CD4-positive, alpha-beta T cell treated with Interleukin-6 at 100 ng/mL for 8 hours (primary cell): Measurements from ENCODE around the gene NEDD9.

ENCODE experiments used
- DNase-seq: peaks from one replicate; pipeline ENCODE4 v3.0.0-alpha.2; 2020; ENCODE audit warnings: mixed read lengths, low spot score

The NEDD9 gene

GRCh38 chr6:11260249-11261038, 28.0 kb upstream of the NEDD9 start:
- DNase-seq = no peak

- DNase-seq = peak; percentile 46
Measured at GRCh38 chr6:11258260-11259237, 26.1 kb upstream of the NEDD9 start.

DNA sequence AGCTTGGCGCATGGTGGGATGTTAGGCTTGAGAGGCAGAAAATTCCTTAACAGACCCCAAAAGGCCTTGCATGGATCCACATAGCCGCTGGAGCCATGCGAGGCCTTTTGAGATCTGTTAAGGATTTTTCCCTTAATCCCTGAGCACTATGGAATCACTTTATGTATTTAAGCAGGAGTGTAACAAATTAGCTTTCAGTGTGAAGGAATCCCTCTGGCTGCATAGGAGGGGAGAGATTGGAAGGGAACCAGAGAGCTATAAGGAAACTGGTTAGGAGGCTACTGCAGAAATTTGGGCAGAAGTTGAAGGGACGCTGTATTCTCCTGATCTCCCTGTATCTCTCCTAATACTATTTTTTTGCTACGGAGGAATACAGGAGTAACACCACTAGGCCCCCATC, 23.1 kb upstream of the NEDD9 start:
- no peak for DNase-seq

GRCh38 chr6:11253594-11253993, 21.1 kb upstream of the NEDD9 start:
- DNase-seq = no peak

DNA sequence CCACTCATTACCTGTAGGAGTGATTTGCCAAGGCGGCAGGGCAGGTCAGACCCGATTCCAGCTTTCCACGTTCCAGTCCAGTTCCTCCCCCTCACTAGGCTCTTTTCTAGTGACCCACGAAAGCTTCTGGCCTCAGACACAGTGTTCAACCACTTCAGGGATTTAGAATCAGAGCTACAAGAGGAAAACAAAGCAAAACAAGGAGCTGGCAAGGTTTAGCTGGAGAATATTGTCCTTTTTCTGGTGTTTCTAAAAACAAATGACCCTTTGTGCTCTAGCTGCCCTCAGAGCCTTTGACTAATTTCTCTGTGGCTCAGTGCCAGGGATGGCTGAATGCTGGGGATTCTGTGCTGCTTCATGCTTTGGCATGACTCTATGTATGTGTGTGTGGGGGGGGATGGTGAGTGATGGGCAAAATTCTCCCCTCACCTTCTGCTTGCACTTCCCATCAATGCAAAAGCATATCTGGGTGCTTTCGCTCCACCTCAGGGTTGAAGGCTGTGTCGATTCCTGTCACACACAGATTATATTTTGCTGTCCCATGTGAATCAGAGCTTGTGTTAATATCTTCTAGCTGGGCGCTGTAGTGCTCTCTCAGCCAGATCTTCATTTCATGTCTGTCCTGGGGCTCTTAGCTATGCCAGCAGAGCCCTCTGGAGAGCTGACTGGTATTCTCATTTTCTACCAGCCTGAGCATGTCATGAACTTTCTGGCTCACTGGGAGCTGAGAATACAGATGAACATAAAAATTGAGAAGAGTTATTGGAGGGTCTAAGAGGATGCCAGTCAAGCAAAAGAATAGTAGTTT, 19.3 kb upstream of the NEDD9 start:
- no peak for DNase-seq

DNA sequence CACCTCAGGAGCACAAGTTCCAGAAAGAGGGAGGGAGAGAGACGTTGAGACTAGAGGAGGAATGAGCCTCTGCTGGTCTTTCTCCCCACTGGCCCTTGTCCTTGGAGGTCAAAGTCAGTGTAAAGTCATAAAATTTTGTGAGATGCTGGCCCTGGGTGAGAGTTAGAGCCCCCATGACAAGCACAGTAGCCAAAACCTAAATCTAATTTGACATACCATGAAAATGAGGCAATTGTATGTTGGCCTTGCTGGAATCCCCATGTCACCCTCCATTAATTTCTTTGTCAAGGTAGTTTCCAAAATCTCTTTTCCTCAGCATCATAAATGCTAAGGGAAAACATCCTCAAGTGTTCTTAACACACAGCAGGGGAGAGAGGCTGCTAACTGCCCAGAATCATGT, 17.6 kb upstream of the NEDD9 start:
- no peak for DNase-seq

DNA sequence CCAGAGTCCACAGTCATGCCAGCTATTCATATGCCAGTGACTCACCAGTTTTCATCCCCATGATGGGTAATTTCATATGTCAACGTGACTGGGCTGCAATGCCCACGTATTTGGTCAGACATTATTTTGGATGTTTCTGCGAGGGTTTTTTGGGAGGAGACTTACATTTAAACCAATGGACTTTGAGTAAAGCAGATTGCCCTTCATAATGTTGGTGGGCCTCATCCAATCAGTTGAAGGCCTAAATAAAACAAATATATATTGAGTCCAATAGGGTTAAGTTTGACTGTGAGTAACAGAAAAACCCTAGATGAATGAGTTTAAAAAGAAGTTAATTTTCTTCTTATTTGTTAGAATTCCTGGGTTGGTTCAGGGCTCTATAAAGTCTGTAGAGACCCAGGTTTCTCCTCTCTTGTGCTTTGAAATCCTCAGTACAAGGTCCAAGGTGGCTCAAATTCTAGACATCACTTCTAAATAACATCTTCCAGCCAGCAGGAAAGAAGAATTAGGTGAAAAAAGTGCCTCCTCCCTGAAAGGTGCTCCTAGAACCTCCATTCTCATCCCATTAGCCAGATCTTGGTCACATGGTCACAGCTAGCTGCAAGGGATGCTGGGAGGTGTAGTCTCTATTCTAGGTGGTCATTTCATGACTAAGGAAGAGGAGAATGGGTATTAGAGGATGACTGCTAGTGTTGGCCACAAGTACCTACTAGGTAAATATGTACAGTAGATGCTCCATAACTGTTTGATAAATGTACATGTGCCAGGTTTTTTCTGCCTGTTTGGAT, 16.7 kb upstream of the NEDD9 start:
- DNase-seq = no peak

- DNase-seq = no peak
Measured at GRCh38 chr6:11246722-11247121, 14.3 kb upstream of the NEDD9 start.

DNA sequence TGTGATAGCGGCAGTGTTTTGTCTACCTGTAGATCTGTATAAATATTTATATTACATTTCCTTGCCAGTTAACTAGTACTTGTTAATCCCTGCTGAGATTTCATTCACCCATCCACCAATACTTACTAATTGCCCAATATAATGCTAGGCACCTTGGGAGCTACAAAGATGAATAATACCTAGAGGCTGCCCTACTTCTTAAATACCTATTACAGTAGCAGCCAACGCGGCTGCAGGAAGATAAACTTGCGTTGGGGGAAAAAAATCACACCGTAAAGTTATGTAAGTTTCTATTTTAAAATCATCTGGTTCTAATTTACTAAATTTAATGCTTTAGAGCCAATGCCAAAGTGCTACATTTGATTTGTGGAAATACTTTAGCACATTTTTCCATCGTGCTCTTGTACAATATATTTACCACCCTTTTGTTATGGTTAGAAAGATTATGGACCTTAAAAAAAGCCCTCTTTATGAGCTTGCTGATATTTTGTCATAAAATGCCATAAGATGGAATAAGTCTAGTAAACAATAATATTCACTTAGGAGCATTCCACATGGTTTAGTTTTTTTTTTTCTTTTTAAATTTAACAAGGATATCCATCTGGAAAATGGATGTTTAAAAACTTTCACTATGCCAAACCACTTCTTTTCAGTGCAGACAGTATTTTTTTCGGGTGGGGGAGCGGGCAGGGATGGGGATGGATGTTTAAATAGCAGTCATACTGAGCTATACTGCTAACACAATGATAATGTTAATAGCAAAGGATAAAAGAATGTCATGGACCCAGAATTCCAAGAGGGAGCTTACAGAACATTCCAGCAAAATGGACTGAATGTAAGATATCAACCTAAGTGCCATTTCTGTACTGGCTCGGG, 13.2 kb upstream of the NEDD9 start:
- DNase-seq = no peak

DNA sequence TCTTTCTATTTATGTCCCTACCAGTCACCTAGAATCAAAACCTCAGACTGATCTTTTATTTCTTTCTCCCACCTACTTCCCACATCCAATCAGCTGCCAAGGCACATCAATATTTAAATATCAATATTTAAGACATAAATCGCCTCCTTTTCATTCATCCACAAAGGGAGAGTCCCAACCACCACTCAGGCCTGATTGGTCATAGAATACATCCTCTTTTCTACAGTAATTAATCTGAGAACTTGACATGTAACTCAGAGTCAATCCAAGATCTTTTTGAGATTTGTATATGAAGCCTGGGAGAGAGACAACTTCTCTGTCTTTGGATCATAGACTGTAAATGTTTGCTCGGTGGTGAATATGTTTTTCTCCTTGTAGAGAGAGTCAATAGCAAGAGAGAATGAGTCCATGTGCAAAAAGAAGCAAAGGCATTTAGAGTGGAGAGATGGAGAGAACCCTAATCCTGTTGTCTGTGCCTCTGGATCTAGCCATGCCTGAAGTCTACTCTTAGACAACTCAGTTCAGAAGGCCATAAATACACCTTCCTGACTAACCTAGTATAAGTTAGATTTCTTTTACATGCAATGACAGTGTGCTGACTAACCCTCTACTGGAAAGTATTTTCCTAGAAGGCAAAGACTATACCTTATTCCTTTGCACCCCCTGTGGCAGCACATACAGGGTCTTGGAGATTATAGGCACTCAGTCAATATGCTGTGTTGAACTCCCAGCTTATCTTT, 12.1 kb upstream of the NEDD9 start:
- DNase-seq = no peak

DNA sequence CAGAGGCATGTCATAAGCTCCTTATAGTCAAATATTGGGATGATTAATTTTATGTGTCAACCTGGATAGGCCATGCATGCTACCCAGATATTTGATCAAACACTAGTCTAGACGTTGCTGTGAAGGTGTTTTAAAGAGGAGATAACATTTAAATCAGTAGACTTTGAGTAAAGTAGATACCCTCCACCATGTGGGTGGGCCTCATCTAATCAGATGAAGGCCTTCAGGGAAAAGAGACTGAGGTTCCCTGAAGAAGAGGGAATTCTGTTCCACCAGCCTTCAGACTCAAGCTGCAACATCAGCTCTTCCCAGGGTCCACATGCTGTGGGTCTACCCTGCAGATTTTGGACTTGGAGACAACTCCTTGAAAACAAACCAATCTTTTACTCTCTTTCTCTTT, 11.4 kb upstream of the NEDD9 start:
- DNase-seq = no peak

GRCh38 chr6:11242711-11243110, 10.2 kb upstream of the NEDD9 start:
- DNase-seq = no peak

- no peak for DNase-seq
Measured at GRCh38 chr6:11241793-11242201, 9.3 kb upstream of the NEDD9 start.

GRCh38 chr6:11241154-11241792, 8.8 kb upstream of the NEDD9 start:
- no peak for DNase-seq

DNA sequence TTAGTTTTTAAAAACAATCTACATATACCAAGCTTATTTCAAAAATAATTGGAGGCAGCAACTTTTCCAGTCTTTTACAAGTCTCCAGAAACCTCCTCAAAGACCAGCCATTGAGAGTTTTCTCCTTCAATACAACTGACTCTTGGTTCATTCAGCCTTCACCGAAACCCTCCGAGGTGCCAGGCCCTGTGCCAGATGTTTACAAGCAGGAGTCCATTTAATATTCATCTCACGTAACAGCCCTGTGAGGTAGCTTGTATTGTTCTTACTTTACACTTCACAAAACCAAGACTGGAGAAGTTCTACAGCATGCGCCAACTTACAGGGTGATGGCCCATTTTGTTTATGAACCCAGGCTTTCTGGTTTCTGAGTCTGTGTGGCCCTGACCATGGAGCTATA, 5.5 kb upstream of the NEDD9 start:
- DNase-seq = no peak

DNA sequence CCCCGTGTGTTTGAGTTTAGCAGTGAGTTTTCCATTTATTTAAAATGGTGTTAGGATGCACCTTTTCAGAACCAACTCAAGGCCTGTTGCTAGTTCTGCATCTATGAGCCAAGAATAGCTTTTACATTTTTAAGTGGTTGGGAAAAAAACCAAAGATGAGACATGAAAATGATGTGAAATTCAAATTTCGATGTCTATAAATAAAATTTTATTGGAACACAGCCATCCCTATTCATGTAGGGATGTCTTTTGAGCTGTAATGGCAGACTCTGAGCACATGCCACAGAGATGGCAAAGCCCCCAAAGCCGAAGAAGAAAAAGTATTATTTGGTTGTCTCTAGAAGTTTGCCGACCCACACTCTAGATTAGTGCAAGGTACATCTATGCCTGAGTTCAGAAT, 5.0 kb upstream of the NEDD9 start:
- no peak for DNase-seq

- no peak for DNase-seq
Measured at GRCh38 chr6:11236915-11237314, 4.4 kb upstream of the NEDD9 start.

DNA sequence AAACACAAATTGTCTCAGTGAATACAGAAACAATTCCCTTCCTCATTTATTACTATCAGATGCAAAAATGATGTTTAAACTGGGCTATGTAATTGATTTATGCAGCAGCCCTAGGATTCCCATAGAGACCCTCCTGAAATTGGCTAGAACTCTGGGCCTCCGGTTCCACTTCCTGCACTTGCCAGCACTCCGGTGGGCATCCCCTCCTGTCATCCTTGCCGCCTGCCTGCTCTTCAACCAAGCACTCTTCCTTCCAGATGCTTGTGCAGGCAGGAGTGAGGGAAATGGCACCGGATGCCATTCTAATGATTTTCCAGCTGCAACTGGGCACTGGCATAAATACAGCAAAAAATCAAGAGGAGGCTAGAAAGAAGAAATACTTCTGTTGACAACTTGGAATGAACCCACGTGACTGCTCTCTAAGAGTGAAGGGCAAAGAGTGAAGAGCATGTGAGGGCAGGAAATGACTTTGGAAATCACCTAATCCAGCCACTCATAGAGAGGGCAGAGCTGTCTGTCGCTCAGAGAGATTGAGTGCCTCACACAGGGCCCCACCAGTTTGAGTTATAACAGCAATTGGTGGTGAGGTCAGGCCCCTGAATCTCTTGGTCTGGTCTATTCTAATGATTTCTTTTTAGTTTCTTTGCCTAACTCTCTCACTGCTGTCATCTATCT, 3.7 kb upstream of the NEDD9 start:
- peak; percentile 54 for DNase-seq

DNA sequence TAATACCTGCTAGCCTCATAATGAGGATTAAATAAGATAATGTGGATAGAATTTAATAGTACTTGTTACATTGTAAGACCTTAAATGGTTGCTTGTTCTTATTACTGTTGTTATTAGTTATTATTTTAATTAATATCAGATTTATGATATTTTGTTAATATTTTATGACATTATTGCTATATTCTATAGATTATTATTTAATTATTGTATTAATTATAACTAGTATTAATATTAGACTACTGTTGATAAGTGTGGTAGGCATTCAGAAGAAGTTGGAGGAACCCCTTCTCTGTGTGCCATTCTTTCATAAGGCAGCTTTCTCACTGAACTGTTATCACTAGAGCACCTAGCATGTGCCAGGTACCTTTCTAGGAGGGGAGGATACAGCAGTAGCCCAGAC, 2.6 kb upstream of the NEDD9 start:
- no peak for DNase-seq
